IMR-90 (cell line): Measurements from ENCODE around the gene CUL4B. TPM values are rescaled to one million over a fixed set of nuclear protein-coding genes. Genes with fewer than 3 reads are reported as not detected.

Experiments used
- ATAC-seq: fragments of 200-7000 bp; cut with Tn5 transposase; 2 replicates; pipeline ENCODE4 v1.9.1; 2020; ENCODE audit warnings: low read depth, mild to moderate bottlenecking, moderate library complexity
- BruUV-seq: library from RNA; stranded (reverse); fragments of 400-500 nt; replicated peaks from 2 replicates; lab custom pipeline; 2021; lab: Mats Ljungman, UMichigan
- CTCF ChIA-PET: fragments of 300-600 bp; formaldehyde crosslinking; extraction: SDS; loops from one replicate; lab custom pipeline; 2021; ENCODE audit warnings: antibody characterized with exemption; lab: Yijun Ruan, JAX
- POLR2A ChIA-PET: fragments of 300-600 bp; sonication (Branson Sonifier 250); formaldehyde crosslinking; loops from one replicate; lab custom pipeline; 2022; ENCODE audit warnings: antibody characterized with exemption; ENCODE audit not compliant: unreplicated experiment; lab: Charles Lee
- DNase-seq: peaks from one replicate; pipeline ENCODE4 v3.0.0; 2013
- H2AFZ ChIP-seq: replicated peaks from 2 replicates; pipeline ENCODE3; 2013; ENCODE audit warnings: low read length, mild to moderate bottlenecking; ENCODE audit not compliant: poor library complexity
- H2AK5ac ChIP-seq: 2 replicates; pipeline ENCODE4 v1.6.1; 2013; ENCODE audit warnings: low read depth, low read length, inconsistent platforms
- H2AK9ac ChIP-seq: replicated peaks from 2 replicates; pipeline ENCODE3; 2013; ENCODE audit warnings: mild to moderate bottlenecking, low read depth, low read length, moderate library complexity; ENCODE audit not compliant: poor library complexity
- H2BK120ac ChIP-seq: 2 replicates; pipeline ENCODE4 v1.6.1; 2013; ENCODE audit warnings: low read depth, low read length, inconsistent platforms
- H2BK15ac ChIP-seq: 3 replicates; pipeline ENCODE4 v1.6.1; 2013; ENCODE audit warnings: low read depth, low read length, inconsistent platforms
- H2BK20ac ChIP-seq: 2 replicates; pipeline ENCODE4 v1.6.1; 2013; ENCODE audit warnings: low read depth, mild to moderate bottlenecking, inconsistent platforms, low read length, moderate library complexity
- H2BK5ac ChIP-seq: 2 replicates; pipeline ENCODE4 v1.6.1; 2013; ENCODE audit warnings: mild to moderate bottlenecking, low read depth, low read length, inconsistent platforms; ENCODE audit not compliant: poor library complexity, severe bottlenecking
- H3K14ac ChIP-seq: replicated peaks from 2 replicates; pipeline ENCODE4 v1.6.1; 2013; ENCODE audit warnings: low read depth, low read length, inconsistent platforms
- H3K18ac ChIP-seq: 2 replicates; pipeline ENCODE4 v1.6.1; 2013; ENCODE audit warnings: low read depth, low read length, control low read depth
- H3K23ac ChIP-seq: 2 replicates; pipeline ENCODE4 v1.6.1; 2013; ENCODE audit warnings: low read depth, low read length, inconsistent platforms
- H3K27ac ChIP-seq: 2 replicates; pipeline ENCODE4 v1.5.1; 2013; ENCODE audit warnings: mild to moderate bottlenecking, control low read depth, low read length; ENCODE audit not compliant: insufficient read depth
- H3K27me3 ChIP-seq: 2 replicates; pipeline ENCODE4 v1.6.1; 2013; ENCODE audit warnings: low read length; ENCODE audit not compliant: control insufficient read depth, insufficient read depth
- H3K36me3 ChIP-seq: 2 replicates; pipeline ENCODE4 v1.6.1; 2013; ENCODE audit warnings: low read length, mixed read lengths; ENCODE audit not compliant: control insufficient read depth, insufficient read depth
- H3K4ac ChIP-seq: 2 replicates; pipeline ENCODE4 v1.6.1; 2013; ENCODE audit warnings: low read depth, low read length, inconsistent platforms
- H3K4me1 ChIP-seq: 2 replicates; pipeline ENCODE4 v1.6.1; 2013; ENCODE audit warnings: low read length, mixed read lengths; ENCODE audit not compliant: control insufficient read depth, insufficient read depth
- H3K4me2 ChIP-seq: 2 replicates; pipeline ENCODE4 v1.6.1; 2013; ENCODE audit warnings: low read depth, mild to moderate bottlenecking, control low read depth, low read length, moderate library complexity
- H3K4me3 ChIP-seq: 2 replicates; pipeline ENCODE4 v1.5.1; 2013; ENCODE audit warnings: low read depth, mild to moderate bottlenecking, control low read depth, low read length, moderate library complexity; ENCODE audit not compliant: insufficient read depth
- H3K56ac ChIP-seq: 2 replicates; pipeline ENCODE4 v1.6.1; 2013; ENCODE audit warnings: low read length, inconsistent platforms; ENCODE audit not compliant: insufficient read depth; ENCODE audit errors: extremely low read depth
- H3K79me1 ChIP-seq, 2 experiments: 2 replicates each; pipeline ENCODE4 v1.6.1; 2013; ENCODE audit warnings: low read length in 2 of 2, inconsistent platforms in 1 of 2, low read depth in 1 of 2
- H3K9ac ChIP-seq: 2 replicates; pipeline ENCODE4 v1.6.1; 2013; ENCODE audit warnings: low read depth, low read length, control low read depth
- H3K9me1 ChIP-seq: 2 replicates; pipeline ENCODE4 v1.6.1; 2013; ENCODE audit warnings: low read length, inconsistent platforms; ENCODE audit not compliant: insufficient read depth
- H3K9me3 ChIP-seq: 2 replicates; pipeline ENCODE4 v1.6.1; 2013; ENCODE audit warnings: low read length; ENCODE audit not compliant: control insufficient read depth, insufficient read depth
- H4K20me1 ChIP-seq: 2 replicates; pipeline ENCODE4 v1.6.1; 2013; ENCODE audit warnings: low read length, inconsistent platforms; ENCODE audit not compliant: insufficient read depth
- H4K5ac ChIP-seq: 2 replicates; pipeline ENCODE4 v1.6.1; 2013; ENCODE audit warnings: mild to moderate bottlenecking, low read depth, low read length, control low read depth
- H4K8ac ChIP-seq, 2 experiments: 2 replicates each; pipeline ENCODE4 v1.6.1; 2013; ENCODE audit warnings: low read depth in 2 of 2, low read length in 2 of 2, control low read depth in 1 of 2, inconsistent platforms in 1 of 2
- H4K91ac ChIP-seq: 2 replicates; pipeline ENCODE4 v1.6.1; 2013; ENCODE audit warnings: low read depth, low read length, inconsistent platforms; ENCODE audit not compliant: insufficient read depth
- BHLHE40 ChIP-seq: fragments of 150-350 bp; IDR thresholded peaks from 2 replicates; pipeline ENCODE4 v1.6.1; 2016; ENCODE audit warnings: mild to moderate bottlenecking, low read depth, low read length
- CEBPB ChIP-seq: IDR thresholded peaks from 2 replicates; pipeline ENCODE4 v1.6.1; 2012; ENCODE audit warnings: low read depth, low read length, improper control_type of control experiment
- CHD1 ChIP-seq: IDR thresholded peaks from 2 replicates; pipeline ENCODE4 v1.6.1; 2012; ENCODE audit warnings: low read depth, low read length, improper control_type of control experiment
- ELK1 ChIP-seq: fragments of 150-350 bp; IDR thresholded peaks from 2 replicates; pipeline ENCODE4 v1.6.1; 2016; ENCODE audit warnings: low read depth, mild to moderate bottlenecking, low read length, moderate library complexity, borderline replicate concordance
- FOS ChIP-seq: fragments of 150-350 bp; IDR thresholded peaks from 2 replicates; pipeline ENCODE4 v1.6.1; 2016; ENCODE audit warnings: low read depth, low read length
- MAFK ChIP-seq: IDR thresholded peaks from 2 replicates; pipeline ENCODE4 v1.6.1; 2012; ENCODE audit warnings: low read depth, low read length, improper control_type of control experiment
- MAZ ChIP-seq: IDR thresholded peaks from 2 replicates; pipeline ENCODE4 v1.6.1; 2012; ENCODE audit warnings: low read depth, mild to moderate bottlenecking, low read length, improper control_type of control experiment, moderate library complexity, borderline replicate concordance
- USF2 ChIP-seq: fragments of 150-350 bp; IDR thresholded peaks from 2 replicates; pipeline ENCODE4 v1.6.1; 2017; ENCODE audit warnings: mild to moderate bottlenecking, antibody characterized with exemption, low read length, low read depth
- WGBS, 2 experiments: methylation state at CpG; one replicate each; pipeline versions ENCODE4 v1.1.5 to v1.1.7; 2013; ENCODE audit warnings: missing lambda C conversion rate in 2 of 2; ENCODE audit not compliant: insufficient read length in 1 of 2; ENCODE audit errors: extremely low coverage in 2 of 2; 5-methylcytosine and 5-hydroxymethylcytosine counted together
- dilution Hi-C: fragments of 300-500 bp; cut with HindIII; formaldehyde crosslinking; loops from one replicate; pipeline ENCODE4 v1.14.3; 2018; ENCODE audit warnings: low sequenced_read_pairs; ENCODE audit not compliant: unreplicated experiment
- in situ Hi-C: fragments of 300-500 bp; cut with MboI; formaldehyde crosslinking; loops from 3 replicates; pipeline ENCODE4 v1.14.3; 2019; ENCODE audit warnings: low sequenced_read_pairs, inconsistent platforms, mixed read lengths
- intact Hi-C: fragments of 100-400 bp; cut with micrococcal nuclease; formaldehyde crosslinking; loops from 2 replicates; pipeline ENCODE4 v1.10.0; 2022
- polyA plus RNA-seq, 3 experiments: library from polyadenylated mRNA; depleted of rRNA; stranded (reverse); fragments of >200 nt; gene quantifications; 2 replicates each; pipeline ENCODE4 v1.2.3, GENCODE V29; 2012; ENCODE audit warnings: low replicate concordance in 1 of 3
- total RNA-seq: library from RNA; depleted of rRNA; stranded (reverse); fragments of >200 nt; gene quantifications from 2 replicates; pipeline ENCODE4 v1.2.3, GENCODE V29; 2012

Gene CUL4B
- total and polyA plus RNA-seq, 2 of the 4 experiments (the other 2 are of a cell fraction), result 19.4 to 30.9 TPM

- Histone ChIP-seq H2AFZ (no peak overlapping the region), H2AK9ac (no peak overlapping the region), H4K8ac (no peak overlapping the region), H3K79me1 (no peaks in the 10 kb centered on the region), H3K4ac (no peak overlapping the region), H2BK15ac (no peak overlapping the region), H3K23ac (no peak overlapping the region), H4K5ac (no peak overlapping the region), H3K14ac (no peak overlapping the region), H2AK5ac (no peak overlapping the region), H2BK20ac (no peak overlapping the region), H3K27me3 (no peaks in the 10 kb centered on the region), H3K9ac (no peak overlapping the region), H3K9me1 (no peaks in the 10 kb centered on the region), H3K4me2 (no peak overlapping the region), H3K4me3 (no peak overlapping the region), H2BK5ac (no peak overlapping the region), H3K4me1 (no peaks in the 10 kb centered on the region), H3K18ac (no peak overlapping the region), H3K9me3 (no peaks in the 10 kb centered on the region), H2BK120ac (no peak overlapping the region), H3K56ac (no peak overlapping the region), H3K36me3 (no peaks in the 10 kb centered on the region), H3K27ac (no peak overlapping the region), H4K91ac (no peak overlapping the region), H4K20me1 (no peaks in the 10 kb centered on the region)
- intact Hi-C loops (no loop called here), dilution Hi-C loops (no loop called here), in situ Hi-C loops (no loop called here)
- CTCF ChIA-PET, result no interaction called here
- ATAC-seq (no peak), DNase-seq (no peak)
- BruUV-seq, result no TSS peak
- TF ChIP-seq MAZ (no peak), BHLHE40 (no peak), ELK1 (no peak), CHD1 (no peak), CEBPB (no peak), MAFK (no peak), FOS (no peak), USF2 (no peak)
- POLR2A ChIA-PET, result no interaction called here
- WGBS, 2 experiments, result no CpG with 5 or more reads among the region's 3 CpGs
Measured at GRCh38 chrX:120570011-120570600, 9.3 kb upstream of the CUL4B start.
